ENCODE measurements around the gene KLHL29. TPM values are rescaled to one million over a fixed set of nuclear protein-coding genes. Genes with fewer than 3 reads are reported as not detected.

The KLHL29 gene
- total RNA-seq, 1 experiment from 2014 or later: 5.2 TPM

DNA sequence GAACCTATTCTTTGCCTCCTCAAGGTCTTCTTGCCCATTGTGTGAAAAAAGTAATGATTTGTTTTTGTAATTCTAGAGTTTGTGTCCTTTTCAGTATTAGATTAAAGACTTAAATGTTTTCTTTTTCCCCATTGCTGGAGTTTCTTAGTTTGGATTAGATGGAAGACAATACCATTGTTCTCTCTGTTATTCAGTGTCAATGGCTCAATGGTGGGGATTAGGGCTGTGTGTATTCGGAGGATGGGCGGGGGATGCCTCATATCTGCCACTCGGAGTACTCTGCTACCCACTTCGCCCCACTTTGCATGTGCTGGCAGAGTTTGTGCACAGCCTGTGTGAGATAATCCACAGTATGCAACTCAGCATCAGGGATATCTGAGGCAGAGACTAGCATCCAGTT lies 90.1 kb downstream of the KLHL29 start:
- DNase-seq (ENCODE audit: low read depth): no peak

DNA sequence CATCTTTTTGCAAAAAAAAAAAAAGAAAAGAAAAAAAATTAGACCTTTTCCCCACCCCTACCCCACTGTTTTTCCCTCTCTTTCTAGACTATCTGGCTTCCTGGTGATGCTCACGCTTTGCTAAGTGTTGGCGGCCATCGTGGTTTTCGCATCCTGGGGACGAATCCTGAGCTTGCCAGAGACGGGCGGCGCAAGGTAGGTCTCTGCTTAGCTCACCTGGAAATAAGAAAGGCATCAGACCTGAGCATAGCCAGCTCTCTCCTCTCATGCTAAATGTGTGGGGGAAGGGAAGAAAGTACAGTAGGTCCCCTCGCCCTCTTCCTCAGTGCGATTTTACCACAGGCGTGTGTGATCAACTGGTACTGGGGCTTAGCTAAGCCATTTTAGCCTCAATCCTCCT lies 90.5 kb downstream of the KLHL29 start:
- DNase-seq (ENCODE audit: low read depth): no peak

DNA sequence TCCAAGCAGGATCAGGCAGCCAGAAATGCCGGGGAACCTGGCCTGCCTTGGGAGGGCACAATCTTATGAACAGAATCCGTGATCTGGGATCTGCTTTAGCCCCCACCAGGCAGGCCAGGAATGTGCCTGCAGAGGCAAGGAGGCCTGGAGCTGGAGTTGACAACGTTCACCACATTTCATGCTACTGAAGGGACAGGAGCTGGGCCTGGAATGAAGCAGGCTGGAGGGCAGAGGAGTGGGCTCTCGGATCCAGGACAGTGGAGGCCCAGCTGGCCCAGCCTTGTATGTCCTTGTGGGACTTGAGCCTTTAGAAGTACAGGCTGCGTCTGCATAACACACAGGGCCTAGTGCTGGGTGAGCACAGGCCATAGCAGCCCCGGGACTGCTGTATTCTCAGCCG lies 91.8 kb downstream of the KLHL29 start:
- DNase-seq (ENCODE audit: low read depth): no peak

DNA sequence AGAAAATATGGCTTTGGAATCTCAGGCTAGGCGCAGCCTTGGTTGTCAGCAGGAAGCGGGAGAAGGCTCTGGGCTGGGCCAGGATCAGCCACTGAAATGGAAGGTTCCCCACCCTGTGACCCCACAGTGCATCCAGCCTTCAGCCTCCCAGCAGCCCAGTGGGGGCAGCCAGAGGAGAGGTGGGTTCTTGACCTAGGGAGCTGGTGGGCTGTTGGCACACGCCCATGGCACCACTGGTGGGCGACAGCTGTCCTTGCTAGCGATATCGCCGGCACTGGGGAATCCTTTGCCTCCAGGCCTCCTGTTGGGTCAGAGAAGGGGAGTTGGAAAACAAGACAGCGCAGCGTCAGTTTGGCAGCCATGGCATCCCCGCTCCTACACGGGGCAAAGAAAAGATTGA lies 92.4 kb downstream of the KLHL29 start:
- DNase-seq (ENCODE audit: low read depth): no peak

DNA sequence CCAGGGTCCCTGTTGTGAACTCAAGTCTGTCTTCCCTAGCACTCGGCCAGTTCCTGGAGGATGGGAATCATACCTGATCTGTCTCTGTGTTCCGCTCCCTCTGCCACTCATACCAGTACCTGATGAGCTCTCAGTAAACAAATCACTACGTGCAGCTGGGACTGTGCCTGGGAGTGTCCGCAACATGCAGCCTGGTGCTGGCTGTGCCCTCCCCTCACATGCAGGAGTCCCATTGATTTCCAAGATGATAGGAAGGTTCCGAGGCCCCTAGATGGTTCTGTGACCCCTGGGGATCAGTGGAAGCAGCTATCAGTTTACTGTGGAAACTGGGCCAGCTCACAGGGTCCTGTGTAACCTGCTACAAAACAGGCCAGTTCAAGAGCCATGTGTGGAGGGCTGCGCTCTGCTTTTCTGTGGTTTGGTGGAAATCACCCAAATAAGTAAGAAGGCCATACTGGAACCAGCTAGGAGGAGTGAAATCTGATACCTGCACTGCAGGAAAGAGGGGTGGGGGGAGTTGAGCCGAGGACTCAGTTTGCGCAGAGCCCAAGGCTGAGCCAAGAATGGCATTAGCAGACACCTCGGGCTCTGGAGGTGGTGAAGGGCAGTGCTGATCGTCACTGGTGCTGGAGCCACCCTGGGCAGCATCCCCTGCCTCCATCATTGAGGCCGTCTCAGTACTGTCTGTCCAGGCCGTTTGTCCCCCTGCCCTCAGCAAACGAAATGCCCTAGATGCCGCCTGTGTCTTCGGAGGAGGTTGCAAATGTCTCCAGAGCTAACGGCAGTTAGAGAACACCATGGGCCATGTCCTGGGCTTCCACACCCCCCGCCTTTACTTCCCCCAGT lies 93.3 kb downstream of the KLHL29 start:
- no peak for DNase-seq (ENCODE audit: low read depth)

DNA sequence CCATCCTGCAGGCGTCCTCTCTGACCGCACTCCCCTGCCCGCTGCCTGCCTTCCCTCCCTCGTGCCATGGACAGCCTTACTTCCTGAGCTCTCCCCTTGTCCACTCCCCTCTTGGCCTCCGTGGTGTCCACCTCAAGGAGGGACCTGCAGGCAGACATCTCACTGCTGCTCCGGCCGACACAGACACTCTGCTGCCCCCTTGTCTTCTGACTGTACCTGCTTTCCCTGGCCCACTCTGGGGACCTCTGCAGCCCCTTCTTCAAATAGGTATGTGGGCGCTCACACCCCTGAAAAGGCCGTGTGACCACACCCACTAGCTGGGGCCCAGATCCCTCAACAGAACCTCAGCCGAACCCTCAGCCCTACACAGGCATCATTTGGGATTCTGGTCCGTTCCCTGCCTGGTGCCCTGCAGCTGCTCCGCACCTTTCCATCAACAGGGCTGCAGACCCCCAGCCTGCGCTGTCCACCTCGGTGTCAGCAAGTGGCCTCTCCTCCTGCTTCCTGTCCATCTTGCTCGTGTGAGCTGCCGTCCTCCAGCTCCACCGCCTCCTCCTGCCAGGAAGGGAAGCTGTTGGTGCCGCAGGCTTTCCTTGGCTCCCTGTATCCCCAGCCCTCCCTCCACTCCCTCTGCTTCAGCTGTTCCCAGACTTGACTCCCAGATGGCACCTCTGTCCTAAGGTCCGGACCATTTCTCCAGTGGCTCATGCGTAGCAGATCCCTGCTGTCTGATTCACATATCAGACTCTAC lies 94.1 kb downstream of the KLHL29 start:
- no peak for DNase-seq (ENCODE audit: low read depth)

DNA sequence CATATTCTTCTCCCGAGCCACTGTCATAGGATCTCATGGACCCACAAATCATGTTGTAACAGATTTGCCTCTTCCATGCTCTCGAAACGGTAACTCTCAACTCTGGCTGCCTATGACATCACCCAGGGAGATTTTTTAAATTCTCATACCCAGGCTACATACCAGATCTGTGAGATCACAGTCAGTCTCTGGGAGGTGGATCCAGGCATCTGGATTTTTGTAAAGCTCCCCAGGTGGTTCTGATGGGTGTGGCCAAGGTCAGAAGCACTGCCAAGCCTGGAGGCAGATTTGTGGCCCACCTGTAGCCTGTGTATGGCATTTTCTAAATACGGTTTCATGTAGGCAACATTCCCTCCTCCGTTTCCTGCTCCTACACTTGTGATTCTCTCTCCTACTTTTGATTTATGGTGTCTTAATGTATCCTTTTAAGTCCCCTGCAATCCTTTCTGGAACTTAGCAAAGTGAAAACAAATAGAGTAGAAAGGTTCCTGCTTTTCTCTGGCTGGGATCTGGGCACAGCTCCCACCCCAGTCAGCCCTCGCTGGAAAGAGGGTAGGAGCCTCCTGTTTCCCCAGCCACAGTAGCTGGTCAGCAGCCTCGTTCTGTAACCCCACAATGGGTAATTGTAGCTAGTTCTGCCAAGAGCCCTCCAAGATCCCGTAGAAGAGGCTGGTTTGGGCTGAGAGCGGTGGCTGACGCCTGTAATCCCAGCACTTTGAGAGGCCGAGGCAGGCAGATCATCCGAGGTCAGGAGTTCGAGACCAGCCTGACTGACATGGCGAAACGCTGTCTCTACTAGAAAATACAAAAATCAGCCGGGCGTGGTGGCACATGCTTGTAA lies 96.2 kb downstream of the KLHL29 start:
- peak; percentile 44 for DNase-seq (ENCODE audit: low read depth)

DNA sequence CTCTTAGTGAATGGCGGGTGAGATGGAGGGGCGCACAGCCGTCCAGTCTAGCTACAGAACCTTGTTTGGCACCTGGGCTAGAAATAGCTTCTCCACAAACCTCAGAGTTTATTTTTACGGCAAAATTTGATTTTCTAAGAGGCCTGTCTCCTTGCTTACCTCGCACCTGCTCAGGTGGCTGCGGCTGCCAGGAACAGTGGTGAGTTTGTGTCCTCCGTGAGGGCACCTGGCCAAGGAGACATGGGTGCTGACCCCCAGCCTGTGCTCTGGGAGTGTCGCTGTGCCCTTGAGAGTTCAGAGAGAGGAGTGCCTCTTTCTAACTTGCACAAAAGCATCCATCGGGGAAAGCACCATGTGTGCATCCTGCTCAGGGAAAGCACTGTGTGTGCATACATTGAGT lies 97.2 kb downstream of the KLHL29 start:
- no peak for DNase-seq (ENCODE audit: low read depth)

DNA sequence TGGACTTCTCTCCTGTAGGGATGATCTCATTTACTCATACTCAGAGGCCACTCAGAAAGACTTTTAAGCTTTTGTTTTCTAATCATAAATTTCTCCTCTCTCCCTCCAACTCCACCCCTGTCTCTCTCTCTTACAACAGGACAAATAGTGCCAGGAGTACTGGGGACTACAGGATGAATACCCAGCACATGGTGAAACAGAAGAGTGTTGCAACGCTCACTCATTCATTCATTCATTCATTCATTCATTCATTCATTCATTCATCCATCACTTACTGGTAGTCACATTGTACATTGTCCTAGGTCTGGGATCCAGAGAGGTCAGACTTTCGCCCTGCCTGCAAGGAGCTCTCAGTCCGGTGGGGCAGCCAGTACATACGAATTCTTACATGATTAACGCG lies 97.6 kb downstream of the KLHL29 start:
- DNase-seq (ENCODE audit: low read depth): no peak

DNA sequence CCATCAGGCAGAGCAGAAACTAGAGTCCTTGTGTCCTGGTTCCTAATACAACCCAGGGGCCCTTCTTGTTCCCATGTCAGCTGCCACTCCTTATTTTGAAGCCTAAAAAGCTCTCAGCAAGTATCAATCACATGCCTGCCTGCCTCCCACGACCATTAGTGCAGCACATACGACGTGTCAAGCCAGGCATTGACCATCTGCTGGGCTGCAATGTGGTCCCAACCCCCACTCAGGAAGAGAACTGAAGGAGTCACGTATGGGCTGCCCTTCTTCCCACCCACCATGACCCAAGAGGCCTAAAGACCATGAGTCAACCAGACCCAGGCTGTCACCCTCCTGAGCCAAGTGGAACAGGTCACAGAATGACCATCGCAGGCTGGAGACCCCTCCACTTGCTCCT lies 98.8 kb downstream of the KLHL29 start:
- no peak for DNase-seq (ENCODE audit: low read depth)

DNA sequence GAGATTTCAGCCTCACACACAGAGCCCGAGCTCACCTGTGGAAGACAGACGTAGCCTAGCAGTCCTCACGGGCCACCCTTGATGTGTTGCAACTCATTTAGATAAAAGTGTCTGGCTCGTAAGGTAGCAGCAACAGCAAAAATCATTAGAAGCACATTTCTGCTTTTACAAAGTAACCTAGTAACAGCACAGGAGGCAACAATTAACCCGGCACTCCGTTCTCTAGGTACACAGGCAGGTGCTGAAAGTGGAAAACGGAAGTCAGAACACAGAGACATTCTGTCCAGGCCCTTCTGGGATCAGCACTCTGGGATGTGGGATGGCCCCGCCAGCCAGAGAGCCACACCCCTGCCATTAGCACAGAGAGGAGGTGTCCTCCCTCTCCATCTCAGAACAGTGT lies 99.3 kb downstream of the KLHL29 start:
- DNase-seq (ENCODE audit: low read depth): no peak

DNA sequence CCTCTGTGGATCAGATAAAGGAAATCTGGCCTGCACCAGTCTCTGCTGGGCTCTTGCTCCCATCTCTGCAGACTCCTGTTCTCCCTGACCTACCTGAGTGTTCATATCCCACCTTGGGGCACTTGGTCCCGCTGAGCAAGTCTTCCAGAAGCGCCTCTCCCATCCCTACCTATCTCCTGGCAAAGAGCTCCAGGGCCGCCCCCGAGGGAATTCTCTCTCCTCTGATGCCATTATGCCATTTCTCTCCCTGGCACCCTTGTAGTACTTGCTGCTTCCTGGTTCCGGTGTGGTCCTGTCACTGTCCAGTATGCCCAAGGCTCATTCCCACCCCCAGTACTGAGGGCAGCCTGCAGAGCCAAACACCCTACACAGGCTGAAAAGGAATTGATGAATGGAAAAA lies 99.8 kb downstream of the KLHL29 start:
- DNase-seq (ENCODE audit: low read depth): no peak

DNA sequence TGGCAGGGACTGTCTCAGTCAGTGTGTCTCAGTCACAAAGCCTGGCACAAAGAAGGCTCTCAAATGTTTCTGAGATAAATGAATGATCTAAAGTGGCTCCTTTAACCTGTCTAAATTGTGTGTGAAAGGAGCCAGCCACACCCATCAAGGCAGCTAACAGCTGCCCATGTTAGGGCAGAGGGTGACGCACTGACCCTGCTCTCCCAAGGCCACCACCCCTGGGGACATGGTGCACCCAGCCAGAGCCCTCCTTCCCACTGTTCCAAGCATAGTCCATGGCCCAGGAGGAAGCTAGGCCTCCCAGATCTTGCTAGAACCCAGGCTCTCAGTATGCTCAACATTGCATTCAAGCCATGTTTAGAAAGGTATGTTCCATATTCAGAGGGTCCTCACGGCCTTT lies 100.3 kb downstream of the KLHL29 start:
- DNase-seq (ENCODE audit: low read depth): no peak

DNA sequence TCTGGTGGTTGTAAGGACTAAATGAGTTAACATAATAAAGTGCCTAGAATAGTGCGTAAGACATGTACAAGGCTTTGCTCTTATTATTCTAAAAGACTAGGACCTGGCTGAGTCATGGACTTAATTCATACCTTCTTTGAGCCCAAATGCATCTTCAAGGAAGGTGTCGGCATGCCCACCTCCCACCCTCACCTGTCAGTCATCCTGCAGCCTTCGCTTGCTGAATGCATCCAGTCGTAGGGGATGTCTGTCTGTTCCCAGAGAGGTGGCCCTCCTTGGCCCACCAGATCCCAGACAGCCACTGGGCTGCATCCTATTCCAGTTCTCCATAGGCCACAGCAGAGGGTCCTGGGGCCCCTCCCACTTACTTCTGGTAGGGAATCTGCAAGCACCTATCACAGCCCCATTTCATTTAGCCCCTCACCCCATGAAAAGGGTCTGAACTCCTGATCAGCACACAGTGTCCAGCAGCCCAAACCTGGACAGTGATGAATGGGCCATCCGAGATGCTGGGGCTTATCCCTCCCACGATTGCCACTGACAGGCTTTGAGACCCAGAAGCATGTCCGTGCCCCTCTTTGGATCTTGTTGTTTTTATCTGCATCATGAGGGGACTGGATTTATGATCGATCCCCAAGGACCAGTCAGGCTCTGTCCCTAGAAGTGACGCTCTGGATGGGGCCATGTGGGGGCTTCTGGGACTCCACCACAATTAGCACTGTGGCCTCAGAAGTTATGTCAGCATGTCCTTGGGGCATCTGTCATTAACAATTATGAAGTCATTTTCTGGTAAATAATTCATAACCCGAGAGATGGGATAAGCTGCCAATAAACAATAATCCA lies 101.1 kb downstream of the KLHL29 start:
- DNase-seq (ENCODE audit: low read depth): no peak

DNA sequence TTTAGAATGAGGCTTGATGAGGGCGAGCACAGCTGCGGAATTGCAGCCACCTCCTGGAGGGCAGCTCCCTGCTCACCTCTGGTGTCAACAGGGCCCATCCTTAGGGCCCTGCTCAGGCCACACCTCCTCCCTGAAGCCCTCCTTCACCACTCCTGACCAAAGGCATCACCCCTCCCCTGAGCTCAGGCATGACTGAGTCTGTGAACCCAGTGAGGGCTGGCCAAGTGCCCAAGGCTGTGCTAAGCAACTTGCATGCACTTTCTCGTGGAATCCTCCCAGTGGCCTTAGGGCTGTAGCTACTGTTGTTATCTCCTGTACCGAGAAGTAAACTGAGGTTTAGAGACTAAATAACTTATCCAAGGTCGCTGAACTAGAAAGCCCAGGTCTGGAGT lies 101.7 kb downstream of the KLHL29 start:
- DNase-seq (ENCODE audit: low read depth): peak; percentile 21

DNA sequence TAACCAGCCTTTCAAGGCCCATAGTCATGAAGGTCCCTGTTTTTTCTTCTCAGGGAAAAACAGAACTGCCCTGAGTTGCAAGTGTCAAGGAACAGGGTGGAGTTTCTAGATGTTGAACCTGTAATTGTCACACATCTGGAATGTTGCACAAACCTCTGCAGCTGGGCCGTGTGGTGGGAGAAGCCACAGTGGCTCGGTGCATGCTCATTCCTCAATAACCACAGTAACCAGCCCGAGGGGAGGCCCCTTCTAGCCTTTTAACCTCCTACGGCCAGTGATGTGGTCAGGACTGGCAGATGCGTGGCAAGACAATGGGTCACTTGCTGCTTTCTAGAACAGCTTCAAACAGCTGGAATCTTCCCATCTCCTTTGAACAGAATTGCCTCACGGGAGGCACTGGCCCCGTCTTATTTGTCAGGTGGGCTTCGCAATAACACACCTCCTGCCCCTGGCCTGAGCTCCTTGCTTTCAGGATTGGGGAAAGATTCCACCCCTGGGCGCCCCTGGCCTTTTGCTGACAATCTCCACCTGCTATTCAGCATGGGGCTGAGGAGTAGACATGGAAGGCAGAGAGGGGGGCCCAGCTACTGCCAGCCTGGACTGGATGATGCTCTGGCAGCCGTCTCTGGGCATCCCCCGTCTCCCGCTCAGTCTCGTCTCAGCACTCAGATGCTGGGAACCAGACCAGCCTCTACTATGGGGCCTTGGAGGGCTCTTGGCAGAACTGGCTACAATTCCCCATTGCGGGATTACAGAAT lies 102.9 kb downstream of the KLHL29 start:
- peak; percentile 80 for DNase-seq (ENCODE audit: low read depth)

DNA sequence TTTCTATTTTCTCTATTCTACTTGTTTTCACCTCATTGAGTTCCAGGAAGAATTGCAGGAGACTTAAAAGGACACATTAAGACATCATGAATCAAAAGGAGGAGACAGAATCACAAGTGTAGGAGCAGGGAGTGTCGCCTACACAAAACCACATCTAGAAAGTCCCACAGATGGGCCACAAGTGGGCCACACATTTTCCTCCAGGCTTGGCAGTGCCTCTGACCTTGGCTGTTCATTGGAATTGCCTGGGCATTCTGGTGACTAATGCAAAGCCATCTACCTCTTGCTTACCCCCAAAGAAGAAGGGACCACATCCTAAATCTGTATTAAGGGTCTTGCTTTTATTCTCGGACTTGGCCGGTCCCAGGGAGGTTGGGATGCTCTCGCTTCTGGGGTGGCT lies 103.6 kb downstream of the KLHL29 start:
- DNase-seq (ENCODE audit: low read depth): no peak

DNA sequence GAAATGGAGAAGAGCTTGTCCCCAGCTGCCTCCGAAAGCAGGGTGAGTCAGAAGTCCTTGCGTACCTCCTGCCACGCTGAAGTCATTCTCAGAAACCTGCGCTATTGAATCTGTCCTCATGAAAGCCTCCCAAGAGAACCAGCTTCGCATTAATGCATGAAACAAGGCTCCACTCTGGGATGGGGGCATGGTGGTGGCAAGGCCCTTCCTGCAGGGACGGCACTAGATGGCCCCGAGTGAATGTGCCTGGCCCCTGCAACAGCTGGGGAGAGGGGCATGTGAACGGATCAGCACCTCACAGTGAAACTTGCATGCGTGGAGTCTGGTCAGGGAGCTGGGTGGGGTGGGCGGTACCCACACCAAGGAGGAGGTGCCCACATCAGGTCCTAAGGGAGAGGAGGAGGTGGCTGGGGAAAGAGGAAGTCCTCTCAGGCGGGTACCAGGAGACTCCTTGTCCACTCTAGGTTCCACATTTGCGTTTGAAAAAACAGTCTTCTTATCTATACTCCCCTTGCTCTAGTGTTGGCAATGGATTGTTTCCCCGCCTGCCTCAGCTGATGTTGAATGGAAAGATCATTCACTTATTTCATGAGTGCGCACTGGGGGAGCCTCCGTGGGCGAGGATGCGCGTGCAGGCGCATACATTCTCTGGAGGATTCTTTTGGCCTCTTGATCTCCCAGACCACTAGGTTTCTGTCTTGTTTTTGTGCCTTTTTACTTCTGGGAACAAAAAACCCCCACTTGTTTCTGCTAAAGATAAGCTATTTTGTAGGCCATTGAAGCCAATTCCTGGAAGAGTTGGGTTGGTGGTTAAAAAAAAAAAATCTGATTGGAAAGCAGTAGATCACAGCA lies 104.7 kb downstream of the KLHL29 start:
- no peak for DNase-seq (ENCODE audit: low read depth)

DNA sequence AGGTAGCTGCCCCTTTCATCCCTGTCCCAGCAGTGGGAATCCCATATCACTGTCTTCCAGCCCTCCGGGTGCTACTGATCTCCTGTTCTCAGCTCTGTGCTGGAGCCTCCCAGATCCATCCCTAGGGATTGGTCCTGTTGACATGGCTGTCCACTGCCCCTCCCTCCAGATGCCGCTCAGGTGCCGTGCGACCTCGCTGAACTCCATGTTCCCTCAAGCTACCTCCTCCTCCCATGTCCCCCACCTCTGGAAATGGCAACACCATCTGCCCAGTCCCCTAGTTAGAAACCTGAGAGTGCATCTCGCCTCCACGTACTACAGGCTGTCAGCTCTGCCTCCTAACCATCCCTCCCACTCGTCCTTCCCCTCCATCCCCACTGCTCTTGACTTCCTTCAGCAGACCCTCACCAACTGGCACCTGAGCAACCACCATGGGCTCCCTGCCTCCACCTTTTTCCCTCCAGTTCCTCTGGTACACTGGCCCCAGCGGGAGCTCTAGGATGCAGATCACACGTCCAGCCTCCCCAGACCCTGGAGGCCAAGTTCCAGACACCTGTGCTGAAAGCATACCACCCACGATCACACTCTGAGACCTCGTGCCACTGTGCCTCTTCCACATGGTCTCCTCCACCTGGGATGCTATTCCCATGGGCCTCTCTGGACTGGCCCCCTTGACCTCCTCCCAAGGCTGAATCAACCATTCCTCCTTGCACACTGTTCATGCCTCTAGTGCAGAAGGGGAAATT lies 106.8 kb downstream of the KLHL29 start:
- no peak for DNase-seq (ENCODE audit: low read depth)

Measured in LHCN-M2 (cell line).